Uterus (tissue), 2 donors: Measurements from ENCODE around the gene HNRNPH3.

Experiments used
- POLR2A ChIP-seq, 2 donors: fragments of 450-650 bp; IDR thresholded peaks; one replicate each; pipeline ENCODE4 v1.6.1; 2016; ENCODE audit warnings: antibody characterized with exemption in 2 of 2, mild to moderate bottlenecking in 1 of 2, moderate library complexity in 1 of 2
- TF ChIP-seq, protein P1 (sequence below), 4 experiments: fragments of 200-600 bp in 2 of 4; fragments of 450-650 bp in 2 of 4; sonication (generic) in 2 of 4; IDR thresholded peaks; one replicate each; pipeline ENCODE4 v1.5.1; 2016 to 2019; ENCODE audit warnings: antibody characterized with exemption in 4 of 4, mild to moderate bottlenecking in 2 of 4, moderate library complexity in 1 of 4

- TF ChIP-seq POLR2A (IDR thresholded peaks at IDR 0.05): peak; percentile 99 to 100
- TF ChIP-seq, protein P1, sequence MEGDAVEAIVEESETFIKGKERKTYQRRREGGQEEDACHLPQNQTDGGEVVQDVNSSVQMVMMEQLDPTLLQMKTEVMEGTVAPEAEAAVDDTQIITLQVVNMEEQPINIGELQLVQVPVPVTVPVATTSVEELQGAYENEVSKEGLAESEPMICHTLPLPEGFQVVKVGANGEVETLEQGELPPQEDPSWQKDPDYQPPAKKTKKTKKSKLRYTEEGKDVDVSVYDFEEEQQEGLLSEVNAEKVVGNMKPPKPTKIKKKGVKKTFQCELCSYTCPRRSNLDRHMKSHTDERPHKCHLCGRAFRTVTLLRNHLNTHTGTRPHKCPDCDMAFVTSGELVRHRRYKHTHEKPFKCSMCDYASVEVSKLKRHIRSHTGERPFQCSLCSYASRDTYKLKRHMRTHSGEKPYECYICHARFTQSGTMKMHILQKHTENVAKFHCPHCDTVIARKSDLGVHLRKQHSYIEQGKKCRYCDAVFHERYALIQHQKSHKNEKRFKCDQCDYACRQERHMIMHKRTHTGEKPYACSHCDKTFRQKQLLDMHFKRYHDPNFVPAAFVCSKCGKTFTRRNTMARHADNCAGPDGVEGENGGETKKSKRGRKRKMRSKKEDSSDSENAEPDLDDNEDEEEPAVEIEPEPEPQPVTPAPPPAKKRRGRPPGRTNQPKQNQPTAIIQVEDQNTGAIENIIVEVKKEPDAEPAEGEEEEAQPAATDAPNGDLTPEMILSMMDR (IDR thresholded peaks at IDR 0.05): peak in 2 of 4 experiments; percentile 15 to 19
Measured at GRCh38 chr10:68331455-68332258, at the start of gene HNRNPH3.
